ENCODE data around the gene CELF4.
"Not testable (repeated sequence)": the region's sequence is repeated elsewhere in the genome, so short reads cannot be mapped to it uniquely, and the experiment has no call there.

The CELF4 gene

DNA sequence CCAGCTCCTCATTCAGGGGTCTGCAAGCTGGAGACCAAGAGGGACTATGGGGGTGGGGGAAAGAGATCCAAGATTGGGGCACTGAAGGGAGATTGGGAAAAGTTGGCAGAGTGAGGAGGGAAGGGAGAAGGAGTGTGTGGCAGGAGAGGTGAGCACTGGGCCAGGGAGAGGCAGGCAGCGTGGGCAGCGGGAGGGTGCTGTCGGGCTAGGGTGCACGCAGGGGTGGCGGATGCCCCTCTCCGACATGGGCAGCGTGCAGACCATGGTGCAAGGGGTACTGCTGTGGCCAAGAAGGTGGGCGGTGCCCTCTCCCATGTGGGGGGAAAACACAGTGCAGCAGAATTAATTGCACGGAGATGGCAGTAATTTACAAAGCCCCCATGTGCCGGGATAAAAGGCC, 74.1 kb downstream of the CELF4 start:
- no peak for DNase-seq

DNA sequence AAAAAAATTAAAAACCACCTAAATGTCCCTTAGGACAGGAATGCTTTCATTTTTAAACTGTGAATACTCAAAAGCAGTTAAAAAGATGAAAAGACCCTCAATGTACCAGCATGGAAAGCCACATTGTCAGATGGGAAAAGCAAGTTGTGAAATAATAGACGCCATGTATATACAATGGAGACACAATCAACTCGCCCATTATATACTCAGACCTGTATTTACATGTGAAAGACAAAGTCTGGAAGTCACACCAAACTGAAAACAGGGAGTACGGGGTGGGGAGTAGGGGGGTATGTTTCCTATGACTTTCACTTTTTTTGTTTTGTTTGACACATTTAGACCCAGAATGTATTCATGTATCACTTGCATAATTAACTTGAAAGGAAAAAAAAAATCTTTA, 75.6 kb downstream of the CELF4 start:
- no peak for DNase-seq

DNA sequence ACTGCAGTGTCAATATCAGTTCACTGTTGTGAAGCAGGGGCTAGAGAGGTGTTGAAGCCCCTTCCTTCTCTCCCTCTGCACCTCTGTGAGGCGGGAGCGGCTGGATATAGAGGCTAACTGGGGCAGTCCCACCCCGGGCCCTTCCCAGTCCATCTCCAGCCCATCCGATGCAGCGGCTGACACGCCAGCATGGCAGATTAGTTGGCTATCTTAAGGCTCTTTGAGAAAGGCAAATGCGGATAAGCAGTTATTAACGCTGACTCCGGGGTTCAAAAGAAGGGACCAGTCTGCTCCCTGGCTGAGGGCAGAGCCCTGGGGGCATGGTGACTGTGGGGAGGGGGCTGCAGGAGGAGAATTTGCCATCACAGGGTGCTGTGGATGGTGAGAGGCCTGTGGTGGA, 76.6 kb downstream of the CELF4 start:
- DNase-seq: no peak

DNA sequence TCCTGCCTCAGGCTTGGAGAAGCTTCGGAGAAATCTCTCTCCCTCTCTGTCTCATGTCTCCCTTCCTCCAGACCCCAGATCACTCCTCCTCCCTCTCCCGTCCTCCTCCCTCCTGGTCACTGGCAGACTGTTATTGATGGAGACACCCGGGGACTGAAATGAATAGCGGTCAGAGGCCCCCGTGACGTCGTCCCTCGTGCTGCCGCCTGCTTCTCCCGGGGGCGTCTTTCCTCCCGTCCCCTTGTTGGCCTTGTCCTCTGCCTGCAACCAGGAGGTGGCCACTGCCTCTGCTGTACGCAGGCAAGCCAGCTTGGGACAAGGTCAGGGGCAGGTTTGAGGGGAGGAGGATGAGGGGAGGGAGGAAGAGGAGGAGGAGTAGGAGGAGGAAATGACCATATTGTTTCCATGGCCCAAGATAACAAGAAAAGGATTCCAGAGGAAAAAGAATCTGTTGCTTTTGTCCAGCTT, 78.2 kb downstream of the CELF4 start:
- DNase-seq: no peak

DNA sequence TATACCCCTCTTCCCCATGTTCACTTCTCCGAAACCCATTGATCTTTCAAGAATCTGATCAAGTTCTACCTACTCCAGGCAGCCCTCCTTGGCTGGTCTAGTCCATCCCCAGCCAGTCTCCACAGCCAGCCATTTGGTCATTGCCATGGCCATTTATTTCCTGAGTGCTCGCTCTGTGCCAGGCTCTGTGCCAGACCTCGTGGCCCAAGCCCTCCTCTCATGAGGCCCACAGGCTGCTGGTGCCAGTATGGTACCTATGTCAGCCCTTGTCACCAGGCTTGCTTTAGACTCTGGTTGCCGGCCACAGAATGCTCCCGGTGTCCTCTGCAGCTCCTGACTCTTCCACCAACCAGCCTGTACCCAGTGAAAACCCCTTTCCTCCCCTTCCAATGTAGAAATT, 78.8 kb downstream of the CELF4 start:
- DNase-seq: no peak

DNA sequence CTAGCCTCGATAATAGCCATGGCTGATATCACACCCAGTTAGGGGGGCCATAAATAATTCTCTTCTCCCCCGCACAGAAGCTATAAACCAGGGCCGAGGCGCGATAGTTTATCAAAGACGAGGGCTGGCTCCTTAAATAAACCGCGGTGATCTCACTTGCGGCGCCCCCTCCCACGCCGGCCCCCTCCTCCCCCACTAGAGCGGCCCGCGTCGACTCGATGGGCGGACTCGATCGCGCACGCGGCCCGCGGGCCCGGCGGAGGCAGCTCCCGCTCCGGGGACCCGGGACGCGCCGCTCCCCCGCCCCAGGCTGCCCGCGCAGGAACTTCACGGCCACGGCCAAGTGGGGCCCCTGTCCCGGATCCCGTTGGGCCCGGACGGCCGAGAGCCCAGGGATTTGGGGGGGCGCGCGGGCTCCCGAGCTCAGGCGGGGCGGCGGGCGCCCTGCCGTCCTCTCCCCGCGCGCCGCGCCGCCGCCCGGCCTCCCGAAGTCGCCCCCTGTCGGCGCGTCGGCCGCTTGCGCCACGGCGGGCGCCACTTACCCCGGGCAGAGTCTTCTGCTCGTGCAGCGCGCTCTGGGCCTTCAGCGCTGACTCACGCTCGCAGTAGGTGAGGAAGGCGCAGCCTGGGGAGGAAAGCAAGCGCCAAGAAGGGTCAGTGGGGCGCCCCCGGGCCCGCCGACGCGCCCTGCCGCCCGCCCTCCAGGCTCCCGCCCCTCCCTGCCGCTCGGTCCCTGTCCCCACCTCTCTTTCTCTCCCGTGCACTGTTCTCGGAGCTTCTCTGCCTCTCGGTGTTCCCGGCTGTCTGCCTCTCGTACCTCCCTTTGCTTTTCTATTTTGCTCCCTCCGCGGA, 80.4 kb downstream of the CELF4 start:
- DNase-seq: no peak

DNA sequence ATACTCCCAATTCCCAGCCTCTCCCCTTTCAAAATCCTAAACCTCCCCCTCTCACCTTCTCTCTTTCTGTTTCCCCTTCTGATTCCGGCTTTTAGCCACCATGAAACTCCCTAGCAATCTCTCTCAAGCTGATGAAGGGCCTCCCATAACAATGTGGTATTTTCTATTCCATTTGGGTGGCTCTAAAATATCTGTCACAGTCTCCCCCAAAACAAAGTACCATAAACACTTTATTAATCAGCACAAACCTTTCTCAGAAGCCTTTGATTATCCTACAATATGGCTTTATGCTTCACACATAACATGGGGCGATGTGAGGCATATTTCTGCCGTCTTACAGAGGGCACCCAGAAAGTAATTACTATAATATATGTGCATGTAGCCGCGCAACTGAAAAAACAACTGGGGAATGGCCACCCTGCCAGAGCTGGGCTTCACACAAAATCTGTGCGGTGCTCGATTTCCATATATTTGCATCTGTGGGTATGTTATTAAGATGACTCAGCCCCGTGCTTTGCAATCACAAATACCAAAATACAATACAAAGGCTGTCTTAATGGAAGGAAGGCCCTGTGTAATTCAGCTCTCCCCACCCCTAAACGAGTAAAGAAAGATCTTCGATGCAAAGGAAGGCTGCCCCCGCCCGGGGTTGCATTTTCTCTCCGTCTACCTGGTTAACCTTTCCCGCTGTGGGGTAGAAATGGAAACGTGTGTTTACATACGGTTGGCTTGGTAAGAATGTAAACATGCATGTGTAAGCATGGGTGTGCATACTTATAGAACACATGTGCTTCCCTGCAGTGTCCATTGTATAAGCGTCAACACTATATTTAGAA, 81.4 kb downstream of the CELF4 start:
- no peak for DNase-seq

DNA sequence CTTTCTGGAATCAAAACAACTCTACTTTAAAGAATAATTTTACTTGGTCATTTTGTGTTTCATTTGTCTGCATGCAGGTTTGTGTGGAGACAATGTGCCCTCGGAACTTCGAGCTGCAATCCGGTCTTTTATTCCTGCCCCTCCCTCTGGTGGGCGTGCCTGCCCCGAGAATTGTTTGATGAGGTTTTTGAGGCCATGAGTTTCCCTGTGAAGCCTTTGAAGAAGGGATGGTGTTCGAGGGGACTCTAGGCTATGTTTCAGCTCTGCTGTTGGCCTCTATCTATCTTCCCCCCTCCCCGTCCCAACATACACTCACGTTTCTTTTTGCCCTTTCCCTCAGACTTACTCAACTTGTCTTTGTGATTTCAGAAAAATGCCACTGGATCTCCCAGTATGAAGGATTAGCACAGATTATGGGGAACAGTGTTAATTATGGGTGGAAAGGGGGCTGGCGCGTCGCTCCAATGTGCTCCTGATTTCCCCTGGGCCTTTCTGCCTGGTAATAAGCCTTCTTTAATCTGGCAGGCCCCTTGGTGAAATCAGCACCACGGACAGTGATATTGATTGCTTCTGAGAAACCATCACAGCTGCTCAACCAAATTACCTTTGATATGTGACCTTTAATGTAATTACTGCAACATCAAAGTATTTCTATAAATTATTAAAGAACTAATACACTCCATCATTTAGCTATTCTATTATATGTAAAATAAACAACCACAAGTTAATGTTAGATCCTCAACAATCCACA, 82.2 kb downstream of the CELF4 start:
- DNase-seq: no peak

DNA sequence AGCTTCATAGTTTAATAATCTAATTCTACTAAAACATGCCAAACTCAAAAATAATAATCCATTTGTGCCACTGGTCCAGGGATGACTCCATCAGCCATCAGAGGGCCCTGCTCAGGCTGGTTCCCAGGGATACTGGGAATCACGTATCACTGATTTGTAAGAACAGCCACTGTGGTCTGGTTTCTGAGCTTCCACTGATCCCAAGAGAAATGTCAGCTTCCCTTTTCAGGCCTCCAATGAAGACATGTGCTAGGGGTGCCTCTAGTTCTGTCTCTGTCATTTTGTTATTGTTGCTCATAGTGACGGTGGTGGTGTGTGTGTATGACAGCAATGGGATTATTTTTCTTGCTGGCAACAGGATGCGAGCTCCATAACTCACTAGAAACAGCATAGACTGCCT, 83.2 kb downstream of the CELF4 start:
- no peak for DNase-seq

DNA sequence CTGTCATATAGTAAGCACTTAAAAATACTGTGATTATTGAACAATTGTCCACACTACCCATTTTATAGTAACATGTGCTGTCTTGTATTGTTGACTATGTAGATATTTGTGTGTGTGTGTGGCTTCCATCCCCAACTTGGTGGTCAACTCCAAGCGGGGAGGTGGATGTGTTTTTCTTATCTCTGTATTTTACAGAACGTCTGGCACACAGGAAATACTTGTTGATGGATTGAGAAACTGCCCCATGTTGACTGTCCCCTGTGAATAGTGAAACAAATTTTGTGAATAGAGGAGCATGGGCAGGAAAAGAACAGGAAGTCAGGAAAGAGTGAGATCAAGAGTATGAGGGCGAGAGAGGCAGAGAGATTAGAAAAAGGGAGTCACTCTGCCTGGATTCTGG, 83.6 kb downstream of the CELF4 start:
- no peak for DNase-seq

DNA sequence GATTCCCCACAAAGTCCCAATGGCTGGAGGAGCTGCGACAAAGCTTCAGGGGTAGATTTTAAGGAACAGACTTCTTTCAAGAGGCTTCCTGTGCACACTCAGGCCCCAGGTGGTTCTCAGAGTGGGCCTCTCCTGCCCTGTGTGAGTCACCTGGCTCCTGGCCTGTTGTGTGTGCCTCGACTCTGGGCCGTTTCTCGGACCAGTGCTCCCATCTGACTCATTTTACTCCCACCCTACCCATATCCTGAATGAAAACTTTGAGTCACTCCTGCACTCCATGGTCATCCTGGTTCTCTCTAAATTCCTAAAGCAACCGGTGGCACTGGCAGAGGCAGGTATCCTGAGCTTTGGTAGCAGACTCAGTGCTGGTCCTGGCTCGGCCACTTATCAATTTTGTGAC, 84.1 kb downstream of the CELF4 start:
- DNase-seq: no peak

DNA sequence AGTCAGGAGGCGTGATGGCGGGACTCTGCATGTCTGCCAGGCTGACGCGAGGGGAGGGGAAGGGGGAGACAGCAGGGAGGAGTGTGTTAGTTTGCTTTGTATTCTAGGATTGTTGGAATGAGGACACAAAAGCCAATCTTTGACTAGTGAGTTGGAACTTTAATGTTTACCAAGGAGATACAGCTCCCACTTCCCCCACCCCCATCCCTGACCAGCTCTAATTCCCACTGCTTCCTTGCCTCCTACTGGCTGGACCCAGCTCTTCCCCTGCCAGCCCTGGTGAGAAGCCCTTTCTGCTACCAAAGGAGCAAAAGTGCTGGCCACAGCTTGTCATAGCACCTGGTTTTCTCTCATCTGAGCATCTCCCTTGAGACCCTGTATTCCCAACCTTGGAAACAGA, 84.5 kb downstream of the CELF4 start:
- DNase-seq: no peak

DNA sequence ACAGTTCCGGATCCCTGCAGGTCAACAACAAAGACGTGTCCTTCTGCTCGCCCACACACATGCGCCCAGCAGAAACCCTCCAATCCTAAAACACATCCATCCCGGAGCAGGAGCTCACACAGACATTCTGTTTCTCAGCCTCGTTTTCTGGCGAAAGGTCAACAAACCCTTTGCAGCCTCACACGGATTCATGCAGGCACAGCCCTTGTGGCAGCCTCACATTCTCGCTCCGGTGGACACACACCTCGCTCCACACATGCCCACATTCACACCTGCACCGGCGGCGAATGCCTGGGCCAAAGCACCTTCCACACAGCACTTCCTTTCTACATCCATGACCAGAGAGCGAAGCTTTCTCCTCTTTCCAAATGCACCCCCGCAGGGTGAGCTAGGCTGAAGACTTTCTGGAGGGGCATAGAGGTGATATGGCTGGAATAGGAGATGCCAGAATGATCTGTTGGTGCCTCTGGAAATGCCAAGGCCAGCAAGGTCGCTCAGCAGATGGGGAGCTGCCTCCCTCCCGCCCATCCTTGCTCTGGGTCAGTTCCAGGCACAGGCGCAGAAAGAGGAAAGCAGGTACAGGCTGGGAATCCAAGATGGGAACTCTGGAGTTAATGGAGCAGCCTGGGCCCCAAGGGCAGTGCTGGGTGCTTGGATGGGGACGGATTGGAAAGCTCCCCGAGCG, 88.8 kb downstream of the CELF4 start:
- no peak for DNase-seq

DNA sequence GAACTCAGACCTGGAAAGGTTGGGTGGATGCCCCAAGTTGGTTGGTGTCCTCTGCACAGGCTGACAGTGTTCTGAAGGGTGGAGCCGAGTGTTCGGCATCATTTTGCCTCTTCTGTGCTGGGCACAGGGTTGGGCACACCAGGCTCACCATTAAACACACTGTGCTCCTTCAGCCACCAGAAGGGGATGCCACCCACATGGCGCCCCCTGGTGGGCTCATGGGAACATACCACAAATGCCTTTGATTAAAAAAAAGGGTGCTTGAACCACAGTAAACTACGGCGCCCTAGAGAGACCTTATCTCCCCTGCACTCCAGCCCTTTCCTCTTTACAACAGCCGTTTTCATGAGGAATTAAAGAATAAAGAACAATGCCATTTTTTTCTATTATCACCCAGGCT, 89.4 kb downstream of the CELF4 start:
- DNase-seq: no peak

DNA sequence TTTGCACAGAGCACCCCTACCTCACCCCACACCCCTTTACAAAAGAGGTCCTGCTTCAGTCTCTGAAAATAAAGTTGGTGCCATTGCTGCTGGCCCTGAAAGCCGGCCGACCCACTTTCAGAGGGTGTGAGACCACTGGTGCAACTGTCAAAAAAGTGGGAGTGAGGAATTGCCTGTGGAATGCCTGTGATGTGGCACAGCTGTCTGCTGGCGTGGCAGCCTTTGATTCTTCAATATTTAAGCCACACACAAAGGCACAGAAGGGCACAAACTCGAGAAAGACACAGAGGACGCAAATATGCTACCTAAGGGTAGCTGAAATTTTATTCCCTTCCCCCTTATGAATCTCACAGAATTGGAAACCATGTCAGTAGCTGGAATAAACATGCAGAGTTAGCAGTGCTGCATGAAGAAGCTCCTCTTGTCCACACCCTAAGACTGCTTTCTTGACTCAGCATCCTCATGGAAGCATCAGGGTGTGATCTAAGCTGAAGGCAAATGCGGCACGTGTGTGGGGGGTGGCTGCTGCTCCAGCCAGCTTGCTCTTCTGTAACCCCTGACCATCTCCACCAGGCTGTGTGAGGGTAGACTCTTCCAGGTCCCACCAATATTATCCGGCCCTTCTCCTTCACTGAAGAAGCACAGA, 92.3 kb downstream of the CELF4 start:
- DNase-seq: no peak

DNA sequence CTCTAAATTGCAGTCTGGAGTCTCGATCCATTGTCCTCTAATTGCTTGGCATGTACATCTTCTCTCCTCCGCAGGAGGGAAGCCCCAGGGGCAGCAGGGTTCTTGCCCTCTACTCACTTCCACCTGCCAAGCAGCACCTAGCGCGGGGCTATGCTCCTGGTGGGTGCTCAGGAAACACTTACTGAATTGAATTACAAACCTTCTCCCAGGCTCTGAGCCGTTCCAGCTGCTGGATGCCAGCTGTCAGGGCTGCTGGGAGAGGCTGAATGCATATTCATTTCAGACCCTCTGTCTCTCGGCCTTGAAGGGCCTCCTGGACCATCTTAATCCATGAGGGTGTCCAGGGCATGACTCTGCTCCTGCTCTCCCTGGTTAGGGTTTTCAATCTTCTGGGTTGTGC, 94.0 kb downstream of the CELF4 start:
- DNase-seq: no peak

DNA sequence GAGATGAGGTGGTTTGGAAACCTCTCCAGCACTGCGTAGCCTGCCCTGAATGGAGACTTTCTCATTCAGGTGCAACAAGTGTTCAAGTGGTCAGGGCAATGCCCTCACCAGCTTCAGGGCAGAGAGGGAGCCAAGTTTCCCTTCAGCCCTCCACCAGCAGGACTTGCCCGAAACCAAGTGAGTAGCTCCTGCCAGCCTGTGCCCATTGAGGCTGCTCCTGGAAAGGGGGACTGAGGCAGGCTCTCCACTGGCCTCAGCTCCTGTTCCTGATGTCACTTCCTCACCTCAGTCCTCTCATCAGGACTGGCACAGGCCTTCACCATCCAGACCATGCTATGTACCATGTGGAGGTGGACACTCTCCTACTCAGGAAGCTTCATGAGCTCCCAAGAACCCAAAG, 94.6 kb downstream of the CELF4 start:
- DNase-seq: no peak

DNA sequence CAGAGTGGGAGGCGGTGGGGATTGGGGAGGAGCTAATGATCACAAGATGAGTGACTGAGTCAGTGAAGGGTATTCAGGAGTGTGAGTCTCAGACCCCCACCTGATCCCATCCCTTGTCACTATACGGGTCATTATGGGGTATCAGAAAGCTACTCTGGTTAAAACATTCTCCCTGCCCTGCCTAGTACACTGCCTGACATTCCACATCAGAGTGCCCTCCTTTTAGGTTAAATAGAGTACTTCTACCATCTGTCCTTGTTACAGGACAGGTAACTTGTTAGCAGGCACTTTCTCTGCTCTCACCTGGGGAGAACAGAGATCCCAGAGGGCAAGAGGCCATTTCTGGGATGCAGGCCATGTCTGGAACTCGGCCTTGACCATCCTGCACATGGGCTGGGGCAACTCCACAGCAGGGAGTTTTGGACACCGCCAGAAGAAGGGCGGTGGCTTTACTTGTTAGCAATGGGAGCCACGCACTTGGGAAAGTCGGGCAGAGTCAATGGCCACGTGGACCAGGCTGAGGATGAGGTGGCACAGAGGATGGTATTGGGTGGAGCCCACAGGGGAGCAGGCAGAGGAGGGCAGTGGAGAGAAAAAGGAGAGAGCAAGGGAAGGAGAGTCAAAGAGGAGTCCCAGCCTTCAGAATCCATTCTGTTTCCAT, 98.5 kb downstream of the CELF4 start:
- no peak for DNase-seq

DNA sequence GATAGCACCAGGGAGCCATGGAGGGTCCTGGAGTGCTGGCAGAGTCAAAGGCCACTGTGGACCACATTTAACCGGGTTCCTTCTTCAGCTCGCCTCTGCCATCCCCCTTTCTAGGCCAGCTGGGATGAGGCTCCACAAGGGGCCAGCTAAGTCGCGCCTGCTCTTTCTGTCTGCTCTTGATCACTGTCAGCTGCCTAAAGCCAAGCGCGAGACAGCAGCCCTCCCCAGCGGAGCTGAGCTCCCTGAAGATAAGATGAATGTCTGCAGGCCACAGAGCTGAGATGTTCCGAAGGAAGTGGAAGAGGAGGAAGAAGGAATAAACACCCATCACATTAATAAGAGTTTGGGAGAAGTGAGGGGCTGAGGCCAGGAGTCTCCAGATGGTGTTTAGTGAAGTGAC, 99.6 kb downstream of the CELF4 start:
- DNase-seq: no peak

DNA sequence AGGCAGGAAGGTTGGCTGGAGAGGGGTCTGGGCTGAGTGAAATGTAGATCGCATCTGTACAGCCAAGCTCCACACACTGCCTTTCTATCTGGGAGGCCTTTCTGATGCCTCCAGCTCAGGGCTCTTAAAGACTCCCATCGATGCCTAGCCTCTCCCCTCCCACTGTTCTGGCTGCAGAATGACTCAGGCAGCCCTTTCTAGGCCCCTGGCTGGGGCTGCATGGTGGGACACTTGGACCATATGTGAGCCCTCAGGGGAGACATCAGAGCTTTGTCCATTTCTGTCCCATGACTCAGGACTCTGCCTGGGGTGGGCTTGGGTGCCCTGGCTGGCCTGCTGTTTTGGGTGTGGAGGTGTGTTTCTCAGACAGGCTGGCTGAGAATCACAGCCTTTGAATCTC, 101.3 kb downstream of the CELF4 start:
- no peak for DNase-seq

DNA sequence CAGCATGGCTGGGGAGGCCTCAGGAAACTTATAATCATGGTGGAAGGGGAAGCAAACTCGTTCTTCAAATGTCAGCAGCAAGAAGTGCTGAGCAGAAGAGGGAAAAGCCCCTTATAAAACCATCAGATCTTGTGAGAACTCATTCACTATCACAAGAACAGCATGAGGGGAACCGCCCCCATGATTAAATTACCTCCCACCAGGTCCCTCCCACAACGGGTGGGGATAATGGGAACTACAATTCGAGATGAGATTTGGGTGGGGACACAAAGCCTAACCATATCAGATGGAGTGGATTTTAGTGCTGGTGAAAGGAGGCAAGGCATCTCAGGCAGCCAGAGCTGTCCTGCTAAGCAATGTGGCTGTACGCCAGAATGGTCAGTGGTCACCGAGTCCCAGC, 104.3 kb downstream of the CELF4 start:
- not testable (repeated sequence) for DNase-seq

DNA sequence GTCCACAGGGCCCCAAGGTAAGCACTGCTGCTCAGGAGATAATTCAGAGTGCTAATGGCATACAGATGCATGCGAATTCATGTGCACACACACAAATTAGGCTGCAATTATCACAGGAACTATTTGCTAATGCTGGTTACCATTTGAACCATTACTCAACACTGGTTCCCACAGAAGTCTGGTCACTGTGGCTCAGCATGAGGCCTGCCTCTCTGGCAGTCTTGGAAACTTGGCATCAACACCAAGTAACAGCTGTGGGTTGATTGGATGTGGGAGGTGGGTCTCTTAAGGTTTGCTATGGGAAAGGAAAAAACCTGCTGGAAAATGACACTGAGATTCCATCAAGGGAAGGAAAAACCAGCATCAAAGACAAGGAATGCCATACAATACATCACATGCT, 105.0 kb downstream of the CELF4 start:
- DNase-seq: no peak

Measured in stimulated activated naive CD4-positive, alpha-beta T cell (primary cell).